Natural killer cell treated with Interleukin-12 subunit alpha and Interleukin-12 subunit beta and Interleukin-15 and Interleukin-18, amount 100 ng/mL, for 72 hours (primary cell): ENCODE measurements around the gene CTNNBL1. TPM values are rescaled to one million over a fixed set of nuclear protein-coding genes. Genes with fewer than 3 reads are reported as not detected.
A peak's percentile ranks its signal among the peaks of the same experiment; 100 is the strongest.

Experiments
- ATAC-seq, 2 donors: fragments of 150-1000 bp; cut with Tn5 transposase in 1 of 2; sonication (Bioruptor Pico), chemical (Tn5 transposase) in 1 of 2; 2 replicates each; pipeline ENCODE4 v1.10.0; 2021
- DNase-seq: peaks from one replicate; pipeline ENCODE4 v3.0.0; 2022; ENCODE audit warnings: low spot score
- H3K27ac Mint-ChIP-seq, 2 donors: 1 replicate in 1 of 2; 2 replicates in 1 of 2; pipeline ENCODE4 v1.8.0; 2022; ENCODE audit warnings: mixed read lengths in 2 of 2, mild to moderate bottlenecking in 1 of 2, moderate library complexity in 1 of 2
- H3K27me3 Mint-ChIP-seq, 2 donors: 1 replicate in 1 of 2; 2 replicates in 1 of 2; pipeline ENCODE4 v1.8.0; 2022; ENCODE audit warnings: mixed read lengths in 2 of 2
- H3K36me3 Mint-ChIP-seq: one replicate; pipeline ENCODE4 v1.8.0; 2022; ENCODE audit warnings: mixed read lengths
- H3K4me1 Mint-ChIP-seq, 2 donors: 1 replicate in 1 of 2; 2 replicates in 1 of 2; pipeline ENCODE4 v1.8.0; 2022; ENCODE audit warnings: low read depth in 2 of 2, mixed read lengths in 2 of 2, mild to moderate bottlenecking in 1 of 2
- H3K4me3 Mint-ChIP-seq: one replicate; pipeline ENCODE4 v1.8.0; 2022; ENCODE audit warnings: mixed read lengths
- H3K9me3 Mint-ChIP-seq: 2 replicates; pipeline ENCODE4 v1.8.0; 2022; ENCODE audit warnings: mixed read lengths
- total RNA-seq, 2 donors: library from RNA; stranded (reverse); gene quantifications; one replicate each; pipeline ENCODE4 v1.2.3, GENCODE V29; 2022

The CTNNBL1 gene
- total RNA-seq, 2 donors from 2014 or later: 80.9 to 95.9 TPM

DNA sequence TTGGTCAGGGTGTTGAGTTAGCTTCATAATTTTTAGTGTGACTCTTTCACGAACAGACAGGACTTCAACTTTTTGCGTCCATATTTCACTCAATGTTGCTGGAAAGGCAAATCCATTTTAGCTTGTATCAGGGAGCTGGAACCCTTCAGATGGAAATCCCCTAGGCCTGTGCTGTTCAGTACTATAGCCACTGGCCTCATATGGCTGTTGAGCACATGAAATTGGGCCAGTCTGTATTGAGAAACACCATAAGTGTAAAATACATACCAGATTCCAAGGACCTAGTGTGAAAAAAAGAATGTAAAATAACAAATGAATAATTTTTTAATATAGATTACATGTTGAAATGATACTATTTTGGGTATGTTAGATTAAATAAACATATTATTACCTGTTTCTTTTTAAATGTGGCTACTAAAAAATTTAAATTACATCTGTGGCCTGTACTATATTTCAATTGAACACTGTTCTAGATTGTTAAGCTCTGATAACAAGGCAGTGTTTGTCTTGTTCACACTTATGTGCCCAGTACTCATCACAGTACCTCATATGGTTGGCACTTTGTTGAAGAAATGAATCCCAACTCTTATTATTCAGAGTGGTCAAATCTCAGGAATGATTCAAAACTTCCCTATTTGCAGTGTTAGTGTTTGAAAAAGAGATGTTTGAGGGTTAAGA, 34.3 kb downstream of the CTNNBL1 start:
- ATAC-seq (peak; percentile 50 to 87), DNase-seq (no peak)
- peaks cover 14% of the 10 kb centered on the region for H3K36me3 Mint-ChIP-seq
- no peaks in the 10 kb centered on the region for H3K9me3 Mint-ChIP-seq
- H3K4me3 Mint-ChIP-seq: peak overlapping the region; percentile 52
- H3K27ac Mint-ChIP-seq: peak overlapping the region; percentile 6 to 64
- no peaks in the 10 kb centered on the region for H3K27me3 Mint-ChIP-seq
- peaks cover 32 to 60% of the 10 kb centered on the region in 2 donors for H3K4me1 Mint-ChIP-seq

DNA sequence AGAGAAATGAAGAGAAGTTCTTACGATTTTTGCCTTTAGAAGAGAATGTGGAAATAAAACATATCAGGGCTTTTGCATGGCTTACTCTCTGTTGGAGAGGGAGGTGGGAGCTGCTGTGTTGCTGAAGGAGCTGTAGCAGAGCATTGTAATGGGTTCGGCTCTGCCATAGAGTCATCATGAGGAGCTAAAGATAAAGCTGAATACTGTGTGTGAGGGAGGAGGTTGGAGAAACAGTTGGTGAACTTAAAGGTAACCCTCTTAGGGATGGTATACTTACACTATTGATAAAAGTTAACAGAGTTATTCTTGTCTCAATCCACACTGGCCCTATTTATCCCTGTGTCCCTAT, 34.8 kb downstream of the CTNNBL1 start:
- H3K4me1 Mint-ChIP-seq: peaks cover 34 to 64% of the 10 kb centered on the region in 2 donors
- ATAC-seq: peak in 1 of 2 donors; percentile 9
- peak overlapping the region; percentile 52 for H3K4me3 Mint-ChIP-seq
- H3K27me3 Mint-ChIP-seq: no peaks in the 10 kb centered on the region
- H3K27ac Mint-ChIP-seq: peak overlapping the region; percentile 6 to 64
- peaks cover 20% of the 10 kb centered on the region for H3K36me3 Mint-ChIP-seq
- no peak for DNase-seq
- H3K9me3 Mint-ChIP-seq: no peaks in the 10 kb centered on the region

DNA sequence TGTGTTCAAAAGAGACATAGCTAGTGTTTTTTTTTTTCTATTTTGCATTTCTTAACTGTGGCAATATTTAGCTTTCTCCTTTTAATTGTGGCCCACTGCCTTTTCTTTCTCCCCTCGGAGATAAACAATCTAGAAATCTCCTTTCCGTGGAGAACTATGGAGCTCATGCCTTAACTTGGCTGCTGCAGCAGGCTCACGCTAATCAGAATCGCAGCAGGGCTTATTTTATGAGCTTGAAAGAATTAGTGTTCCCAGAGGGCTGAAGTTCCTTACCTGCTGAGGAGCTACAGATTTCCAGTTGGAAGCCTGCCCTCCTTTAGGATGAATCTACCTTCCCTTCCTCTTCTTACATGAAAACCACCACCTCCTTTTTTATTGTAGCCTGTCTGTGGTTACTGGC, 35.6 kb downstream of the CTNNBL1 start:
- Mint-ChIP-seq H3K27ac (peak overlapping the region; percentile 30 to 40), H3K36me3 (peaks cover 22% of the 10 kb centered on the region), H3K9me3 (no peaks in the 10 kb centered on the region), H3K4me1 (peaks cover 26 to 70% of the 10 kb centered on the region in 2 donors), H3K4me3 (no peak overlapping the region), H3K27me3 (no peaks in the 10 kb centered on the region)
- DNase-seq (no peak), ATAC-seq (no peak)

DNA sequence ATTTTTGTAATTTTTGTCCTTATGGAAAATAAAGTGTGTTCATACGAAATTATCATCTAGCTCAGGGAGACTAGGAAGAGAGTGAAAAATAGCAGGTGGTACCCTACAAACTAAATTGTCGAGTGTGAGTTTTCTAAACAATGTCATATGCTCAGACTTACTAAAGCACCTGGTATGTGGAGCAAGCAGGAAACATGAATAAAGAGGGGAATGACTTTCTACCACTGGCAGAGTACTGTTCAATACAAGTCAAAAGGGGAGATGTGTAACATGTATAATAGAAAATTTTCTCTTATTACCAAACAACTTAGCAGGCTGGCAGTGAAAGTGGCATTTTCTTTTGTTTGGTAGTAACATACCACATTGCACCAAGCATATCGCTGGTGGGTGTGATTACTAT, 36.1 kb downstream of the CTNNBL1 start:
- peak in 1 of 2 donors; percentile 35 for ATAC-seq
- peak overlapping the region; percentile 30 to 40 for H3K27ac Mint-ChIP-seq

DNA sequence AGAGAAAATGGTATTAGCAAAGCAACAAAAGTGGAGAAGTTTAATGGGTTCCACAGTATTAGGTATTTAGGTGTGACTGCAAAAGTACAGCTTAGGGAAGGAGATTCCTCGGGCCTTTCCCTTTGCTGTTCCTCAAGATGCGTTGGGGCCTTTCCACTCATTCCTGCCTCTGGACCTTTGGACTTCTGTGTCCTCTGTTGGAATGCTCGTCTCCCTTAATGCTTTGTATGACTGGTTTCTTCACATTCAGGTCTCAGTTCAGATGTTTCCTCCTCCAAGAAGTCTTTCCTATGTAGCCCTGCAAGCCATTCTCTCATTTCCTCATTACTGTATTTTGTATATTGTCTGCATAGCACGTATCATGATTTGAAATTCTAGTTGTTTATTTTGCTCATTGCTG, 39.6 kb downstream of the CTNNBL1 start:
- Mint-ChIP-seq H3K4me1 (peaks cover 27 to 65% of the 10 kb centered on the region in 2 donors), H3K4me3 (no peak overlapping the region), H3K27ac (peak overlapping the region in 1 of 2 donors; percentile 59), H3K27me3 (no peaks in the 10 kb centered on the region), H3K36me3 (peaks cover 32% of the 10 kb centered on the region), H3K9me3 (no peaks in the 10 kb centered on the region)
- no peak for DNase-seq
- no peak for ATAC-seq

More for the DNA sequence above, 36.1 kb downstream of the CTNNBL1 start:
- peaks cover 22% of the 10 kb centered on the region for H3K36me3 Mint-ChIP-seq
- H3K9me3 Mint-ChIP-seq: no peaks in the 10 kb centered on the region
- no peak overlapping the region for H3K4me3 Mint-ChIP-seq
- DNase-seq: no peak
- peaks cover 28 to 75% of the 10 kb centered on the region in 2 donors for H3K4me1 Mint-ChIP-seq
- no peaks in the 10 kb centered on the region for H3K27me3 Mint-ChIP-seq

DNA sequence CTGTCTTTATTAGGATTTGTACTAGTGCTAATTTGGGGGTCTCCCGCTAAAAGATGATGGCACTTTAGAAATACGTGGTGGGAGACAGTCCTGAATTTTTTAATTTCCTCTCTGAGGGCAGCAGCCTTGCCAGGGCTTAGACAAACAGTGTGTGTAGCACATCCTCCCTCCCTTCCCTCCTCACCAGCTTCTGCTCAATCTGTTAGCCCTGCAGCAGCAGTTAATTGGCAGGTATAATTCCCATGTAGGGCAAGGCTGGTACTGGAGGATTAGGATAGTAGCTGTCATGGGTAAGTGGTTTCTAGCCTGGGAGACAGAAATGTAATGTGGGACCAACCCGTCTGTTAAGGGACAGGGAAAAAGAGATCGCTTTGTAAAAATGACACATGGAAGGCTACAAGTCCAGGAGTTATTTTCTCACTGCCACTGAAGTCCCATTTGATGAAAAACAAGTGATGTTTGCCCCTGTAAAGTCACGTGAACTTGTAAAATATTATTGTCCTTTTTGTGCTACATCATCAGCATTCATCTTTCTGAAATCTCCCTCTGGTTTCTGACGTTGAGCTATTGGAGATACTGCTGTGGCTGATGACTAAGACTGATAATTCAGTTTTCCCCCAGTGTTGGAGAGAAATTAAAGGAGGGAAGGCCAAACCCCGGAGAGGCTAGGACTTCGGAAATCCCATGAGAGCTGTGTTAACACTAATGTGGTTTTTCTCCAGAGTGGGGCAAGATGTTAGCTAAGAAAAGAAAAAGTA, 40.6 kb downstream of the CTNNBL1 start:
- ATAC-seq (peak; percentile 64 to 76), DNase-seq (no peak)
- H3K9me3 Mint-ChIP-seq: no peaks in the 10 kb centered on the region
- peaks cover 27 to 56% of the 10 kb centered on the region in 2 donors for H3K4me1 Mint-ChIP-seq
- H3K27ac Mint-ChIP-seq: peak overlapping the region; percentile 59 to 61
- peaks cover 38% of the 10 kb centered on the region for H3K36me3 Mint-ChIP-seq
- no peaks in the 10 kb centered on the region for H3K27me3 Mint-ChIP-seq
- H3K4me3 Mint-ChIP-seq: peak overlapping the region; percentile 71

DNA sequence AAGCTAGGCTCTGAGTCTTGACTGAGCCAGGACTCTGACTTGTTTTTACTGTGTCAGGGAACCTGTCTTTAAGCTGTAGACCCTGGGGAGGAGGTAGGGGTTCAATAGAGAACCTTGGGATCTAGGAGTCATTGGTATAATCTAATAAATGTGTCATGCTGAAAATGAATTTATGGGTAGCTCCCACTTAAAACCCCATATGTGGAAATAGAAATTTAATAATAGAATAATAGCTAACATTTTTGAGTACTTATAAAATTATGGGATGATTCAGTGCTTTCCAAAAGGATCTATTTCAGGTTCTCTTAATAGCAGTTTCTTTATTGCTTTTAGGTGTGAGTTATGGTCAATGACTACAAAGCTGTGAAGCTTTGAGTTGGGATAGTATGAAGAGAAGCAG, 41.7 kb downstream of the CTNNBL1 start:
- Mint-ChIP-seq H3K27ac (peak overlapping the region; percentile 59 to 61), H3K27me3 (no peaks in the 10 kb centered on the region), H3K36me3 (peaks cover 42% of the 10 kb centered on the region), H3K9me3 (no peaks in the 10 kb centered on the region), H3K4me1 (peaks cover 19 to 45% of the 10 kb centered on the region in 2 donors), H3K4me3 (peak overlapping the region; percentile 71)
- no peak for DNase-seq
- ATAC-seq: no peak

DNA sequence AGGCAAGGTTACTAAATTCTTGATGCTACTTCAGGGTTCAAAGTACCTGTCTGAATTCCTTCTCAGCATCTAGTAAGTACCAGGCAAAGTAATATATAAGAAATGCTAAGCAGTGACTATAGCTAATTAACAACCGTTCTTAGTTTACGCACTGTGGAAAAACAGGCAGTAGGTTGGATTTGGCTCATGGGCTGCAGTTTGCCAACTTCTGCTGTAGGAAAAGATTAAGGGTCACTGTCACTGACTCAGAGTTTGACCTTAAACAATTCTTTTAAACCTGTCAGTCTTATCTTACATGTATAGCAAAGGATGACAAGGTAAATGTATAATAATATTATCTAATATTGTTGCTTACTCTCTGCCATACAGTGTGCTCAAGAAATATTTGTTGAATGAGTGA, 42.3 kb downstream of the CTNNBL1 start:
- Mint-ChIP-seq H3K4me1 (peaks cover 21 to 50% of the 10 kb centered on the region in 2 donors), H3K27me3 (no peaks in the 10 kb centered on the region), H3K36me3 (peaks cover 42% of the 10 kb centered on the region), H3K9me3 (no peaks in the 10 kb centered on the region), H3K4me3 (no peak overlapping the region), H3K27ac (no peak overlapping the region)
- DNase-seq (no peak), ATAC-seq (no peak)

DNA sequence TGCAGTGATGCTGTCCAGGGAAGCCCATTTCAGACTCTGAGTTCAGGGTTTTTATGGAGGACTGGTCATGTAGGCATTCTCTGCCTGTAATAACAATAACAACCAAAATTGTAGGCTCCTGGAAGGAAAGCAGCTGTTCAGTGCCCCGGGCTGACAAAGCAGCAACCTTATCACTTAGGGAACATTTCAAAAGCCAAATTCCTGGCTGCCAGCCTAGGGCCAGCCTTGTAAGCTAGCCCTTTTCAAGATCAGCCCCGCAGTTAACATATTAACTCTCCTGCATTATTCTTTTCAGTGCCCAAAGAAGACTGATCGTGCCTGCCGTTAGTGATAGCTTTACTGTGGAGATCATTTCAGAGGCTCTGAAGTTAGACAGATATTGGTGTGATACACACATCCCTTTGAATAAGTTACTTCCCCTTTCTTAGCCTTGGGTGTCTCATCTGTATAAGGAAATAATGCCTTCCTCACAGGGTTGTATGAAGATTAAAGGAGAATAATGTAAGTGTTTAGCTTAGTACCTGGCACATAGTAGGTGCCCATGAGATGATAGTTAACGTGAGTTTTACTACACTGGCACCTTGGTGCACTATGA, 44.1 kb downstream of the CTNNBL1 start:
- ATAC-seq: no peak
- no peak for DNase-seq

DNA sequence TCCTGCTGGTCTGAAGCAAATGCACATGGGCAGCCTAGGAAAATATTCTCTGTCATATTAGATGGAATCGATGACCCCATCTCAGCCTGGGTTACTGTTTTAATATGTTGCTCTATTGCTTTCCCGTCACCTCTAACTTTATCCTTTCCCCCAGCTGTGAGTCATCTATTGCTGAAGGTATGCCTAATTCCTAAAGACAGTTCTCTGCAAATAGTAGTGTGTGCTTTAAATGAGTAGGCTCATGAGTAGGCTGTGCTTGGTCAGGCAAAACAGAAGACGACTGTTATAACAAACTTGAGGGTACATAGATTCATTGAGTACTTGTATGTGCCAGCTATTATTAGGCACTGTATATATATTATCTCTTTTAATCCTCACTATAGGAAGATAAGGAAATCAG, 47.2 kb downstream of the CTNNBL1 start:
- peak in 1 of 2 donors; percentile 59 for ATAC-seq
- Mint-ChIP-seq H3K4me1 (peaks cover 14 to 31% of the 10 kb centered on the region in 2 donors), H3K27ac (no peak overlapping the region), H3K4me3 (no peak overlapping the region), H3K36me3 (peaks cover 16% of the 10 kb centered on the region), H3K27me3 (no peaks in the 10 kb centered on the region), H3K9me3 (no peaks in the 10 kb centered on the region)
- no peak for DNase-seq

More for the DNA sequence above, 44.1 kb downstream of the CTNNBL1 start:
- Mint-ChIP-seq H3K9me3 (no peaks in the 10 kb centered on the region), H3K27ac (no peak overlapping the region), H3K36me3 (peaks cover 29% of the 10 kb centered on the region), H3K4me3 (no peak overlapping the region), H3K27me3 (no peaks in the 10 kb centered on the region), H3K4me1 (peaks cover 18 to 39% of the 10 kb centered on the region in 2 donors)

DNA sequence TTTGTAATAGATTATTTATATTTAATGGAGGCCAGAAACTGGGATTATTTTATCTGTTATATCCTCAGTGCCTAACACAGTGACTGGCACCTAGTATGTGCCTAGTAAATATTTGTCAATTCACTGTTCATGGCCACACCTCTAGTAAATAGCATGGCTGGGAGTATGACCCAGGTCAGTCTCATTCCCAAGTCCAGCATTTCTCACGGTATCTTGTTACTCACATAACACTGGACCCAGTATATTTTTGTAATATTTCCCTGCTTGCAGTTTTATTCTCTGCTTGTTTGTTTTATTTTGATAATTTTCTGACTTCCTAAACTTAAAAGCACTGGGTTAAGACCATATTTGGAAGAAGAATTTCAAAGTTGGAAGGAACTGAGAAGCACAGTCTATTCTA, 47.7 kb downstream of the CTNNBL1 start:
- peaks cover 16% of the 10 kb centered on the region for H3K36me3 Mint-ChIP-seq
- no peak for ATAC-seq
- DNase-seq: no peak
- H3K4me3 Mint-ChIP-seq: no peak overlapping the region
- H3K27me3 Mint-ChIP-seq: no peaks in the 10 kb centered on the region
- H3K4me1 Mint-ChIP-seq: peaks cover 17 to 31% of the 10 kb centered on the region in 2 donors
- H3K9me3 Mint-ChIP-seq: no peaks in the 10 kb centered on the region
- H3K27ac Mint-ChIP-seq: no peak overlapping the region

DNA sequence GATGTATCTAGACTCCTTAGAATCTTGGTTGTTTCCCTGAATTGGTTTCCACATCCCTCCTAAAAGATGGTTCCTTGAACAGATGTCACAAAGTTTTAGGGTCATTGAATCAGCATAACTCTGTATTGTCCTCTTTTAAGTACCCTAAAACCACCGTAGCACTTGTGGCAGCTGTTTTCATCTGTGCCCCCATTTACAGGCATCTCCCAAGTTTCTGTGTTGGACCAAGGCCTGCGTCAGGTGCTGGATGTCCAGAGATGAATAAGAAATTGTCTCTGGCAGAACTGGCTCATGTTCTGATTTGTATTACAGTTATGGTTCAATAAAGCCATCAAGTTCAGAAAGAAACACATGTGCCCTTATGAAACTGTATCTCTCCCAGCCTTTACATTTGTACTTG, 48.3 kb downstream of the CTNNBL1 start:
- peaks cover 18 to 27% of the 10 kb centered on the region in 2 donors for H3K4me1 Mint-ChIP-seq
- DNase-seq (no peak), ATAC-seq (no peak)
- H3K36me3 Mint-ChIP-seq: peaks cover 16% of the 10 kb centered on the region
- H3K27me3 Mint-ChIP-seq: no peaks in the 10 kb centered on the region
- H3K27ac Mint-ChIP-seq: no peak overlapping the region
- no peaks in the 10 kb centered on the region for H3K9me3 Mint-ChIP-seq
- H3K4me3 Mint-ChIP-seq: no peak overlapping the region

DNA sequence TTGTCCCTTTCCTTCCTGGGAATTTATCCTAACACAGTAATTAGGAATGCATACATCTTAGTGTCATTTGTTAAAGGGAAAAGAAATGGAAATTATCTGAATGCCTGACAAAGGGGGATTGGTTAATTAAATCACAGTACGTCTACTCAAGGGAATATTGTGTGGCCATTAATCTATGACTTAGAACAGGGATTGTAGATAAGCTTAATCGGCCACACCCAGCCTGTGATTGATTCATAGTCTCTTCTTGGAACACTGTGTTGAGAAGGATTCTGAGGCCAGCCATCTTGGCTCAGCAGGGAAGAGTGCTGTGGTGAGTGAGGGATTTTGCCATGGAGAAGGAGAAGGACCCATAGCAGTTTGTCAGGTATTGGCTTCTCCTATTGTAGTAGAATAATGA, 50.5 kb downstream of the CTNNBL1 start:
- ATAC-seq (no peak), DNase-seq (no peak)
- H3K4me3 Mint-ChIP-seq: no peak overlapping the region
- peaks cover 5% of the 10 kb centered on the region for H3K36me3 Mint-ChIP-seq
- no peaks in the 10 kb centered on the region for H3K9me3 Mint-ChIP-seq
- H3K27ac Mint-ChIP-seq: no peak overlapping the region
- no peaks in the 10 kb centered on the region for H3K27me3 Mint-ChIP-seq
- peaks cover 14 to 24% of the 10 kb centered on the region in 2 donors for H3K4me1 Mint-ChIP-seq

DNA sequence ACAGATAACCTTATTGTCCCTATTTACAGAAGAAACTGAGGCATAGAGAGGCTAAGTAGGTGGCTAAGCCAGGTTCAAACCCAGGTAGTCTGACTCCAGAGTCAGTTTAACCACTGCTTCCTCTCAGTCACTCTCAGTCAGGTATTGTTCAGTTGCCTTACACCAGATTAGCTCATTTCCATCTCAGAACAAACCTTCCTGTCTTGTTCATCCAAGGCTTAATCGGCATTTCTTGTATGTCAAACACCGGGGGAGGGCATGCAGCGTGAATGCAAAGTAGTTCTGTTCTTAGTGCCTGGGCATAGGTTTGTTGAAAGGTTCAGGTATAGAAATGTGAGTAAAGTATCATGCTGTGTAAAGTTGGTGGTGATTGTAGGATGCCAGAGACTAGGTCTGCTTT, 51.7 kb downstream of the CTNNBL1 start:
- H3K27ac Mint-ChIP-seq: peak overlapping the region in 1 of 2 donors; percentile 14
- no peak overlapping the region for H3K4me3 Mint-ChIP-seq
- DNase-seq (no peak), ATAC-seq (no peak)
- no peaks in the 10 kb centered on the region for H3K9me3 Mint-ChIP-seq
- H3K4me1 Mint-ChIP-seq: peaks cover 14 to 24% of the 10 kb centered on the region in 2 donors
- no peaks in the 10 kb centered on the region for H3K27me3 Mint-ChIP-seq
- H3K36me3 Mint-ChIP-seq: no peaks in the 10 kb centered on the region
